Stimulated activated naive CD4-positive, alpha-beta T cell (primary cell): ENCODE data around the gene PTH2.
A peak's percentile ranks its signal among the peaks of the same experiment; 100 is the strongest.
"Not testable (repeated sequence)": the region's sequence is repeated elsewhere in the genome, so short reads cannot be mapped to it uniquely, and the experiment has no call there.

ENCODE experiments used
- DNase-seq, 6 experiments: peaks; one replicate each; lab custom pipeline; 2025; lab: John Stamatoyannopoulos, UW

The PTH2 gene, protein sequence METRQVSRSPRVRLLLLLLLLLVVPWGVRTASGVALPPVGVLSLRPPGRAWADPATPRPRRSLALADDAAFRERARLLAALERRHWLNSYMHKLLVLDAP

DNA sequence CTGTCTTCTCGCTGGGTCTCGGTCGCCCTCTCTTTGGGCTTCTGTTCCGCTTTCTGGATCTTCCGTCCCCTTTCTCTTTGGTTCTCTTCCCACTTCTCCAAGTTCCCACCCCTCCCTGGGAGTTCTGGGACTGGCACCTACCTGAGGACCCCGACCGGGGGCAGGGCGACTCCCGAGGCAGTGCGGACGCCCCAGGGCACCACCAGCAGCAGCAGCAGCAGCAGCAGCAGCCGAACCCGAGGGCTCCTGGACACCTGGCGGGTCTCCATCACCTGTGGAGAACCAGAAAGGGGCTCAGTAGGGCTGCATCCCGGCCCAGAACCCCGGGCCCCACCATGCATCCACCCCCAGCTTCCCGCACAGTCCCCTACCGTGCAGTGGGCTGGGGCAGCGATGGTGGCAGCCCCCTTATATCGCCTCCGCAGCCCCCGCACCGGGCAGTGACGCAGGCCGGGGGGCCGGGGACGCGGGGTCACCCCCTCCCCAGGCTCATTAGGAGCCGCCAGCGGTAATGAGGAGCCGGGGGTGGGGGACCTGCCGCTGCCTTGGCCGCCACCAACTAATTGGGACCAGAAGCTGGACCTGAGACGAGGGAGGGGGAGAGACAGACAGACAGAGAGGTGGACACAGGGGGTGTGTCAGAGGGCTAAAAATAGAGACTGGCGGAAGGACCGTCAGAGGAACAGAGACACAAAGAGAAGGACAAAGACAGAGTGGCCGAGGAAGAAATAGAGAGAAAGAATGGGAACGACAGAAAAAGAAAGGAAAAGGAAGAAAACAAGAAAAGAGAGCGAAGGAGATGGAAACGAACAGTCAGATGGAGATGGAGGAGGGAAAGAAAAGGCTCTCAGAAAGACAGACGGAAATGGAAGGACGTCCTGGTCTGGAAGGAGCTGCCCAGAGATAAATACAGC lies at the start of gene PTH2:
Gene PTH2, minus strand, starts transcription at position 371 of the 914 bp plus-strand sequence. Its CDS starts 102 bp downstream, at position 269.
- peak in 1 of 6 experiments; percentile 47 for DNase-seq

DNA sequence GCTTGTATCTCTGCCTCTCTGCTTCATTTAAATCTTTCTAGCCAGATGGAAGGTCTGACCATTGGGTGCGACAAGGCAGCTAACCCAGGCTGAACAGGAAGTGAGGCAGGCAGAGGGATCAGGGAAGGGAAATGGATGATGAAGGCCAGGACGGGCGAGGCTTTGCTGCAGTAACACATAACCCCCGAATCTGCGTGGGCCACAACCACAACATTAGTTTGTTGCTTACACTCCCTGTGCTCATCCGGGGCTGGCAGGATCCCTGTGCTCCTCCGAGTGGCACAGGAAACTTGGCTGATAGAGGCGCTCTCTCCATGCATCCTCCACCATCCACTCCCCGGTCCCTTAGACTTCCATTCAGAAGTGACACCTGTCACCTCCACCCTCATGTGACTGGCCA lies 49.7 kb upstream of the PTH2 start:
- DNase-seq: no peak

DNA sequence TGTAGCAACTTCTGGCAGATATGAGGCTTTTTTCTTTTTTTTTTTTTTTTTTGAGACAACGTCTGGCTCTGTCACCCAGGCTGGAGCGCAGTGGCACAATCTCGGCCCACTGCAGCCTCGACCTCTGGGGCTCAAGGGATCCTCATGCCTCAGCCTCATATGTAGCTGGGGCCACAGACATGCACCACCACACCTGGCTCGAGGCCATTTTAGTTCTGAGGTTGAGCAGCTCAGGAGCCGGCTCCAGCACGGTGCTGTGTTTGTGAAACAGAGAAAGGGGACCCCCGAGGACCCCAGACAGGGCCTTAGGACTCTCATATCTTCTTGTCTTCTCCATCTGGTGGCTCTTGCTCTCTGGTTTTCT lies 47.4 kb upstream of the PTH2 start:
- no peak for DNase-seq

DNA sequence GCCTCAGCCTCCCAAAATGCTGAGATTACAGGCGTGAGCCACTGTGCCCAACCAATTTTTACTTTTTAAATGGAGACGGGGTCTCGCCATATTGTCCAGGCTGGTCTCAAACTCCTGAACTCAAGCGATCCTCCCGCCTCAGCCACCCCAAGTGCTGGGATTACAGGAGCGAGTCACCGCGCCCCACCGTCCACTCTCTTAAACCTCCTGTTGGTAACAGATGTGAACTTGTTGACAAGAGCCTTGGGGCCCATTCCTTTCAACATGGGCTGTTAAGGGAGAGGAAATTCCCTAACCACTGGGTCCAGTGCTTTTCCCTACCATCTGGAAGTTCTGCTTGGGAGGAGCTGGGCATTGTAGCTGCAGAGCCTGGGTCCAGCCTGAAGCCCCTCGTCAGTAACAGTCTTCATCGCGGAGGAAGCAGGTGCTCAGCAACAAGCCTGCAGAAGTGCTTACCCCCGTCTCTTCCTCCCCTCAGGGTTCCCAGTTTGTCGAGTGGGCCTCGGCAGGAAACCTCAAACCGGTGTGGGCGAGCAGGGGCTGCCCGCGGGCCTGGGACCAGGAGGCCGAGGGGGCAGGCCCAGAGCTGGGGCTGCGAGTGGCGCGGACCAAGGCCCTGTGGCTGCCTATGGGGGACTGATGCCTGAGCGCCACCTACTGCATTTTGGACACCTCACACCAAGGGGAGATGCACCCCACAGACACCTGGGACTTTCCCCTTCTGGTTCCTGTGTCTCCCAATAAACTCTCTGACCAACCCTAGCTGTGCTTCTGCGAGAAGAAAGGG lies 46.8 kb upstream of the PTH2 start:
- peak; percentile 60 to 75 (median 72) for DNase-seq

DNA sequence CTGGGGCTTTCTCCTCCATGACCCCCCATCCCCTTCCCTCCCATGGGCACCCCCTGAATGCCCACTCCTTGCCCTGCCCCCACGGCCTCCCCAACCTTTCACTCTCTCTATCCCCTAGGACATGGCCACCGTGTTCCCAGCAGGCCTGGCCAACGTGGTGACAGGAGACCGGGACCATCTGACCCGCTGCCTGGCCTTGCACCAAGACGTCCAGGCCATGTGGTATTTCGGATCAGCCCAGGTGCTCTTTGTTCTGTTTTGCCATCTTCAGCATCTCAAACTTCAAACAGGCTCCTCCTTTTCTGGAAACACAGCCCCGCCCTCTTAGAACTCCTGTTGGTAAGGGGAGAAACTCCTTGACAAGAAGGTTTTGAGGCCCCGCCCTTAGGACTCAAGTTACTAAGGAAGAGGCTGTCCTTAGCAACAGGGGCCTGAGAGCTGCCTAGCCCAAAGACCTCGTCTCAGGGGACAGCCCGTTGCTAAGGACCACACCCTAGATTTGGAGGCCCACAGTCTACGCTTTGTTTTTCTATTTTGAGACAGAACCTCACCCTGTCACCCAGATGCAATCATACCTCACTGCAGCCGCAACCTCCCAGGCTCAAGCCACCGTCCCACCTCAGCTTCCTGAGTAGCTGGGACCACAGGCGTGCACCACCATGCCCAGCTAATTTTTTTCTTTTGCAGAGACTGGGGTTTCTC lies 45.7 kb upstream of the PTH2 start:
- peak; percentile 75 to 98 (median 88) for DNase-seq

DNA sequence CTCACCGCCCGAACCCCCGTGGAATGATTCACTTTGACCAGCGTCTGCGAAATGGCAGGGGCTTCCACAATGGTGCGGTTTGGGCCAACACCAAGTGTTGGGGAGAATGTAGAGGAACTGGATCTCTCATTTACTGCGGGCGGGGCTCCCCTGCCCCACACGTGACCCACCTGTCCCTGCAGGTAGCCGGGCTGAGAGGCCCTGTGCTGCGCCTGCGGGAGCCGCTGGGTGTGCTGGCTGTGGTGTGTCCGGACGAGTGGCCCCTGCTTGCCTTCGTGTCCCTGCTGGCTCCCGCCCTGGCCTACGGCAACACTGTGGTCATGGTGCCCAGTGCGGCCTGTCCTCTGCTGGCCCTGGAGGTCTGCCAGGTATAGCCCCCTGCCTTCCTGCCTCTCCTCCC lies 45.0 kb upstream of the PTH2 start:
- DNase-seq: no peak

DNA sequence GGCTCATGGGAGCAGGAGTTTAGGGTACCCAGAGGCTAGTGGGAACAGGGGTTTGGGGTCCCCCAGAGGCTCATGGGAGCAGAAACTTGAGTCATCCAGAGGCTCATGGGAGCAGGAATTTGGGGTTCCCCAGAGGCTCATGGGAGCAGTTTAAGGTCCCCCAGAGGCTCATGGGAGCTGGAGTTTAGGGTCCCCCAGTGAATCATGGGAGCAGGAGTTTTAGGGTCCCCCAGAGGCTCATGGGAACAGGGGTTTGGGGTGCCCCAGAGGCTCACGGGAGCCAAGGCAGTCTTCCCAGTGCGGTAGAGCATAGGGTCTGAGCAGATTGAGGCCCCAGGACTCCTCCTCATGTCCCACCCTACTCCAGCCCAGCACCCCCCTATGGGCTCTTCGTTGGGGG lies 42.1 kb upstream of the PTH2 start:
- no peak for DNase-seq

DNA sequence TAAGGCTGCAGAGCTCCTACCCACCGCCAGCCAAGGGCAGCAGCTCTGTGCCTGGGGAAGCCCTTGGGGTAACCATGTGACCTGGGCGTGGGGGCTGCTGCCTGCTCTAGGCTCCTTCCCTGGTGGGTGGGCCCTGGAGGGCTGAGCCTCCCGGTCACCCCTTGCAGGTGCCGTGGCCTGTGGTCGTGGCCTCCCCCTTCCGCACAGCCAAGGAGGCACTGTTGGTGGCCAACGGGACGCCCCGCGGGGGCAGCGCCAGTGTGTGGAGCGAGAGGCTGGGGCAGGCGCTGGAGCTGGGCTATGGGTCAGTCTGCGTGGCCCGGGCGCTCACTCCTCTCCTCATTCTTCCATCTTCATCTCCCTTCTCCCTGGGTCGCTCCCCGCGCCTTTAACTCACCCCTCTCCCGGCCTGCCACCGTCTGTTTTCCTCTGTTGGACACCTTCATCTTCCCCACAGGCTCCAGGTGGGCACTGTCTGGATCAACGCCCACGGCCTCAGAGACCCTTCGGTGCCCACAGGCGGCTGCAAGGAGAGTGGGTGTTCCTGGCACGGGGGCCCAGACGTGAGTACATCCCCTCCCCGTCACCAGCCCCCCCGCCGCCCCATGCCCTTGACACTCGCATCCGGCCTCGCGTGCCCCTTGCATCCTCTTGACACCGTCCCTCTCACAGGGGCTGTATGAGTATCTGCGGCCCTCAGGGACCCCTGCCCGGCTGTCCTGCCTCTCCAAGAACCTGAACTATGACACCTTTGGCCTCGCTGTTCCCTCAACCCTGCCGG lies 40.9 kb upstream of the PTH2 start:
- no peak for DNase-seq

DNA sequence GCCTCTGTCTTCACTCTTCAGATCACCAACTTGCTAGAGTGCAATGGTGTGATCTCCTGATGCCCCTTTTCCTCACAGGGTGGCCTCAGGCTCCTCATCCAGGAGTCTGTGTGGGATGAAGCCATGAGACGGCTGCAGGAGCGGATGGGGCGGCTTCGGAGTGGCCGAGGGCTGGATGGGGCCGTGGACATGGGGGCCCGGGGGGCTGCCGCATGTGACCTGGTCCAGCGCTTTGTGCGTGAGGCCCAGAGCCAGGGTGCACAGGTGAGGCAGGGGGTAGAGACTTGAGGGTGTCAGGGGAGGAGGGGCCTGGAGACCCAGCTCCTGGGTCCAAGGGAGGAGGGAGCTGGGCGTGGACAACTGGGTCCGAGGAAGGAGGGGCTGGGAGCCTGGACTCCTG lies 39.3 kb upstream of the PTH2 start:
- DNase-seq: no peak

DNA sequence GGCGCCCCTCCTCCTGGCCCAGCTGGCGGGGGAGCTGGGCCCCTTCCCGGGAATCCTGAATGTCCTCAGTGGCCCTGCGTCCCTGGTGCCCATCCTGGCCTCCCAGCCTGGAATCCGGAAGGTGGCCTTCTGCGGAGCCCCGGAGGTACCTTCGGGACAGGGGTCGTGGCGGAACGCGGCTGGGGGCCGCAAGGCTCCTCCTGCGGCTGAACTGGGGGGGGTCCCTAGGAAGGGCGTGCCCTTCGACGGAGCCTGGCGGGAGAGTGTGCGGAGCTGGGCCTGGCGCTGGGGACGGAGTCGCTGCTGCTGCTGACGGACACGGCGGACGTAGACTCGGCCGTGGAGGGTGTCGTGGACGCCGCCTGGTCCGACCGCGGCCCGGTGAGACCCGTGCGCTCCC lies 38.4 kb upstream of the PTH2 start:
- no peak for DNase-seq

DNA sequence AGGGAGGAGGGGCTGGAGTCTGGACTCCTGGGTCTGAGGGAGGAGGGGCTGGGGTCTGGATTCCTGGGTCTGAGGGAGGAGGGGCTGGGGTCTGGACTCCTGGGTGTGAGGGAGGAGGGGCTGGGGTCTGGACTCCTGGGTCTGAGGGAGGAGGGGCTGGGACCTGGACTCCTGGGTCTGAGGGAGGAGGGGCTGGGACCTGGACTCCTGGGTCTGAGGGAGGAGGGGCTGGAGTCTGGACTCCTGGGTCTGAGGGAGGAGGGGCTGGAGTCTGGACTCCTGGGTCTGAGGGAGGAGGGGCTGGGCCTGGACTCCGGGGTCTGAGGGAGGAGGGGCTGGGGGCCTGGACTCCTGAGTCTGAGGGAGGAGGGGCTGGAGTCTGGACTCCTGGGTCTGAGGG lies 37.9 kb upstream of the PTH2 start:
- DNase-seq: not testable (repeated sequence)

DNA sequence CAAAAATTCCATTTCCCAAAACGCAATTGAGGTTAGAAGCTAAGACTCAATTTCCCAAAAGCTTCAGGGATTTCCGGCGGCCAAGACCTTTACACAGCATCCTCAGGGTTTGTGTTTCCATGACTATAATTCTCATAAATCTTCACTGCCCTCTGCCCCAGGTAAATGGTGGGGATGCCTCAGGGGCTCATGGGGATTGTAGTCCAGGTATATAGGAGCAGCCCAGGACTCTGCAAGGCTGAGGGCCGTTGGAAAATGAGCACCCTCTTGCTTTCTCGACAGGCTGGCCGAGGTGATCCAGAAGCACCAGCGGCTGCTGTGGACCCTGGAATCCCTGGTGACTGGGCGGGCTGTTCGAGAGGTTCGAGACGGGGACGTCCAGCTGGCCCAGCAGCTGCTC lies 36.1 kb upstream of the PTH2 start:
- DNase-seq: no peak

DNA sequence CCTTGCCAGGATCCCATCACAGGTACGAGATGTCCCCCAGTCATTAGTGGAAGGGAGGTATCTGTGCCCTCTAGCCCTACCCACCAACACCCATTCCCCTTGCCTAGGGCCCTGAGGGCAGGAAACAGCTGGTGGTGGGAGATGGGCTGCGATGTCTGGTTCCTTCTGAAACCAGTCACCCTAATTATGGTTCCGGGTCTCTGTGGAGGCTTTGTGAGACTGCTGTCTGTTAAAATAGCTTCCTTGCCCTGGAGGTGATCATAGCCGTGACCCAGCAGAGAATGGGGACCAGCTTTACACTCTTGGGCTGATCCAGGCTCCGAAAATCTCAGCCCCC lies 35.3 kb upstream of the PTH2 start:
- DNase-seq: no peak

DNA sequence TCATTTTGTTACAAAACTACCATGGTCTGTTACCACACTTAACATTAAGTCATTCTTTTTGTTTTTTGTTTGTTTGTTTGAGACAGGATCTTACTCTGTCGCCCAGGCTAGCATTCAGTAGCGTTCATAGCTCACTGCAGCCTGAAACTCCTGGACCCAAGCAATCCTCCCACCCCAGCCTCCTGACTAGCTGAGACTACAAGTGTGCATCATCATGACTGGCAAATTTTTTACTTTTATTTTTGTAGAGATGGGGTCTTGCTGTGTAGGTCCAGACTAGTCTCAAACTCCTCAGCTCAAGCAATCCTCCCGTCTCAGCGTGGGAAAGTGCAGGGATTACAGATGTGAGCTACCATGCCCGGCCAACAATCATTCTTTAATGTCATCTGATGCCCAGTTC lies 33.1 kb upstream of the PTH2 start:
- no peak for DNase-seq

DNA sequence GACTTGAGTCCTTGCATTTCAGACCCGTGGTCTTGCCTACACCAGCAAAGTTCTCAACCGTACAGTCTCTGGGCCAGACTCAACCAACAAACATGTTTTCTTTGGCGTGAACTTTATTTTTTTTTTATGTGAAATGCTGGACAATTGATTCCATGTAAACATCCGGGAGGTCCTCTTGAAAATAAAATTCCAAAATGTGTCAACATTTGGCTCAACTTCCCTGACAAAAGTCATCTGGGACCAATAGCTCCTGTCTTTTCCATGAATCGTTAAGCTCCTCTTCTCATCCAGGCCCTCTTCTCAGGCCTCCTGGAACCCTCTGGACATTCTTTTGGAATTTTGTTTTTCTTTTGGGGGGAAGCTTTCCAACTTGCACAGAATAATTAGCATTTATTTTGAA lies 32.5 kb upstream of the PTH2 start:
- DNase-seq: no peak

DNA sequence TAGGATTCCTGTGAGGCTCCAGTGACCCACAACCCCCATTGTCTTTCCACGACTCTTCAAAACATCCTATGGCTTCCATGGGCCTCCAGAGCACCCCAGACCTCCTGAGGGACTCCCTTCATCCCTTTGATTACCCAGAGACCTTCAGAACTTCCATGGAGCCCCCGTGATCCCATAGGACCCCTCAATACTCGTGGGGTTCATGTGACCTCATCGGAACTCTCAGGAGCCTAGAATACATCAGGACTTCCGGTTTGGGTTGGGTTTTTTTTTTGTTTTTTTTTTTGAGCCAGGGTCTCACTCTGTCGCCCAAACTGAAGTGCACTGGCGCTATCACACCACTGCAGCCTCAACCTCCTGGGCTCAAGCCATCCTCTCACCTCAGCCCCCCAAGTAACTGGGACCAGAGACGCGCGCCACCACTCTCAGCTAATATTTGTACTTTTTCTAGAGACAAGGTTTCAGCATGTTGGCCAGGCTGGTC lies 30.6 kb upstream of the PTH2 start:
- no peak for DNase-seq

DNA sequence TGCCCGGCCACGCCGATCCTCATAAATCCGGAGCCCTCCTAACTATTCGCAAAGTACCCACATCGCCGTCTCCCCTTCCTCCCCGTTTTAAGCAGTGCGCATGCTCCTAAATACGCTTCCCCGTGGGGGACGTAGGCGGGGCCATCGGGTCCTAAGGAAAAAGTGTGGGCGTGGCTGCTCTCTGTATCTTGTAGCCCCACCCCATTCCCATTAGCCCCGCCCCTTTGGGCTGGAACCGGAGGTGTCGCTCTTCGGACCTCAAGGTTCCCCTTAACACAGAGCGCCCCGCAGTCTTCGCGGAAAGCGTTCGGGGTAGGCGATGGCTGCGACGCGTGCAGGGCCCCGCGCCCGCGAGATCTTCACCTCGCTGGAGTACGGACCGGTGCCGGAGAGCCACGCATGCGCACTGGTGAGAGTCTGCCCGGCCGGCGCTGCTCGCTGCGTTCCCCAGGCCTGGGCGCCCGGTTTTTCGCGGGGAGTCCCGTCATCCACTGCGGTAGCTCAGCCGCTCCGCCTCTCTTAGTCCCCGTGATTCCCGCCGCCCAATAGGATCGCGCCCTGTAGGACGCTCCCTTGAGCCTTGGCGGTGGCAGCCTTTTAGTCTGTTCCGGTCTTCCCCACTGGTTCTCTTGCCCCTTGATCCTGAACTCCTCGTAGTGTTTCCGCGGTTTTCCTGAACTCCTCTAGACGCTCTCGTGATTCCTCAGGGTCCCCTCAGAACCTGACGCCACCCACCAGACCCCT lies 29.9 kb upstream of the PTH2 start, which contains the start of gene ALDH16A1:
Gene ALDH16A1, plus strand, starts transcription at position 213 of the 744 bp plus-strand sequence. Its CDS starts 107 bp downstream, at position 320.
- peak; percentile 94 to 99 (median 98) for DNase-seq

DNA sequence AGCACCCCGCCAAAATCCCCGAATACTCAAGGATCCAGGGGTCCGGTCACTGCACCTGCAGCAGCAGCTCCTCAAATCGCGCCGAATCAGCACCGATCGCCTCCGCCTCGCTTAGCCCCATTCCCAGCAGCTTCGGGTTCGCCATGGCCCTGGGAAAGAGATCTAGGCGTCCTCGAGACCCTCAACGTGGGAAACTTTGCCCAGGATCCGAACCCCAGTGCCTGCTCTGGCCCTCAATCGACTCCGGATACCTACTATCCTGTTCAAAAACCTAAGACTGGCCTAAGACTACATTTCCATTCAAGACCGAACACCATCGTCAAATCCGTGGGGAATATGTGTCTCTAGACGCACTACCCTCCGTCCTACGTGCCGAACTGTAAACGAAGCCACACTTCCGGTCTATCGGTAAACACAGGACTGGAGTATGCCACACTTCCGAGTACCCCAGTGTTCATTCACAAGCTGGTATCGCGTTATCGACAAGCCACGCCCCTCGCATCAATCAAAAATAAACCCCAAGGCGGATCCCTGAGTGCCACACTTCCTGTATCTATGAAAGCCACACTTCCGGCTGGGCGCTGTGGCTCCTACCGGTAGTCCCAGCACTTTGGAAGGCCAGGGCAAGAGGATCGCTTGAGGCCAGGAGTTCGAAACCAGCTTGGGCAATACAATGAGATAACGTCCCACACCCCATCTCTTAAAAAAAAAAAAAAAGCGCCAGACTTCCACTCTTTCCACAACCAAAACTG lies 28.4 kb upstream of the PTH2 start, which contains the start of gene PIH1D1:
Gene PIH1D1, minus strand, starts transcription at position 385 of the 752 bp plus-strand sequence. Its CDS starts 240 bp downstream, at position 145.
- DNase-seq: peak; percentile 76 to 95 (median 93)

DNA sequence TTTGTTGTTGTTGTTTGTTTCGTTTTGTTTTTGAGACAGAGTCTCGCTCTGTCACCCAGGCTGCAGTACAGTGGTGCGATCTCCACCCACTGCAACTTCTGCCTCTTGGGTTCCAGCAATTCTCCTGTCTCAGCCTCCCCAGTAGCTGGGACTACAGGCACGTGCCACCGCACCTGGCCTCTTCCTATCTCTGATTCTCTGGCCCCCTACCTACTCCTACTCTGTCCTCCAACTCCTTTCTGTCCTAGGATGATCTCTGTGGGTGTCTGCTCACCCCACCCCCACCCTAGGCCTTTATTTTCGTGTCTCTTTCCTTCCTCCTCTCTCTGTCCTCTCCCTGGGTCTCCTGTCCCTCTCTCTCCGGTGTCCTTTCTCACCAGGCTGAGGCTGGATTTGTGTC lies 27.2 kb upstream of the PTH2 start:
- no peak for DNase-seq

DNA sequence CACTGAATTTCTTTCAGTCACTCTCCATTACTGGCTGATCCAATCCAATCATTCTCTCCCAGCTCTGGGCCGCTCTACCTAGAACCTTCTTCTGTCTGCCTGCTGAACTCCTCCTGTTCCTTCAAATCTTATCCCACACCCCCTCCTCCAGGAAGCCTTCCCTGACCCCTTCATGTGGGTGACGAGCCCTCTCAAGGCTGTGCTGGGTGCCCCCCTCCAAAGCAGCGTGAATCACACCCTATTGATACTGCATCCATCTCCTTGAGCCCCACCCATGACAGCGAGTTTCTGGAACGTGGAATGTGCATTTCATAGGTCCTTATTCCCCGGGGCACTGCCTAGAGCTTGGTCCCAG lies 25.2 kb upstream of the PTH2 start:
- DNase-seq: no peak
